ENCODE measurements around the gene PGS1. TPM values are rescaled to one million over a fixed set of nuclear protein-coding genes. Genes with fewer than 3 reads are reported as not detected.

Gene PGS1
- total RNA-seq, 4 donors from 2014 or later: 30.4 to 40.3 (median 39.9) TPM

- DNase-seq (ENCODE audit: low spot score in 2 of 2): no peak
- intact Hi-C loops (cut with DNase I; ENCODE audit: low total_unique reads): no loop called here
- WGBS, 2 donors: 78 to 83% methylated on average over 16 of the region's 16 CpGs
- TF ChIP-seq, protein P1, sequence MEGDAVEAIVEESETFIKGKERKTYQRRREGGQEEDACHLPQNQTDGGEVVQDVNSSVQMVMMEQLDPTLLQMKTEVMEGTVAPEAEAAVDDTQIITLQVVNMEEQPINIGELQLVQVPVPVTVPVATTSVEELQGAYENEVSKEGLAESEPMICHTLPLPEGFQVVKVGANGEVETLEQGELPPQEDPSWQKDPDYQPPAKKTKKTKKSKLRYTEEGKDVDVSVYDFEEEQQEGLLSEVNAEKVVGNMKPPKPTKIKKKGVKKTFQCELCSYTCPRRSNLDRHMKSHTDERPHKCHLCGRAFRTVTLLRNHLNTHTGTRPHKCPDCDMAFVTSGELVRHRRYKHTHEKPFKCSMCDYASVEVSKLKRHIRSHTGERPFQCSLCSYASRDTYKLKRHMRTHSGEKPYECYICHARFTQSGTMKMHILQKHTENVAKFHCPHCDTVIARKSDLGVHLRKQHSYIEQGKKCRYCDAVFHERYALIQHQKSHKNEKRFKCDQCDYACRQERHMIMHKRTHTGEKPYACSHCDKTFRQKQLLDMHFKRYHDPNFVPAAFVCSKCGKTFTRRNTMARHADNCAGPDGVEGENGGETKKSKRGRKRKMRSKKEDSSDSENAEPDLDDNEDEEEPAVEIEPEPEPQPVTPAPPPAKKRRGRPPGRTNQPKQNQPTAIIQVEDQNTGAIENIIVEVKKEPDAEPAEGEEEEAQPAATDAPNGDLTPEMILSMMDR (IDR thresholded peaks at IDR 0.05): no peak
- no peak for TF ChIP-seq POLR2A (IDR thresholded peaks at IDR 0.05)
- no peak overlapping the region for H3K4me3 ChIP-seq (ENCODE audit: low read depth, poor library complexity, severe bottlenecking)
Observed at GRCh38 chr17:78438694-78439325, 60.4 kb downstream of the PGS1 start.

DNA sequence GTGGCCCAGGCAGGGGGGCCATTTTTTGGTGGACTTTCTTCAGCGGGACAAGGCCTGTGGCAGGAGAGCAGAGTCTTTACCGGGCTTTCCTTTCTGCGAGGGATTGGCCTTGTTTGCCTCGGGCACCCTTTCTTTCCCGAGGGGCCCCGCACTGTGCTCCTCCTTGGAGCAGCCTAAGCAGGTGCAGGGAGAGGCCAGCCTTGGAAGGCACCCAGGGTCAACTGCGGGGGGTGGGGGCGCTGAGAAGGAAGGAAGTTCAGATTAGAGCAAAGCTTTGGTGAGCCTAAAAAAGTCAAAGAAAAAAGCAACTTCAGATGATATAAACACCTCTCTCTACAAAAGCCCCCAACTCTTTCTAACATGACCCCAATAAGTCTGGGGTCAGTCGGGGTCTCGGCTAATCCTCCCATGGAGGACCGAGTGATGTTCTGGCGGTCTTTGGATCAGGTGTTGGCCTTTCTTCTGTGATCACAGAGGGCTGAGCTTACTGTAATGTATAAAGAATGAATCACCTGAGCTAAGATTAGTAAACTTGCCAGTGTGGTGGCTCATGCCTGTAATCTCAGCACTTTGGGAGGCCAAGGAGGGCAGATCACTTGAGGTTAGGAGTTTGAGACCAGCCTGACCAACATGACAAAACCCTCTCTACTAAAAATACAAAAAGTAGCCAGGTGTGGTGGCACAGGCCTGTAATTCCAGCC lies 63.0 kb downstream of the PGS1 start:
- H3K4me3 ChIP-seq (ENCODE audit: low read depth, poor library complexity, severe bottlenecking): no peak overlapping the region
- WGBS, 2 donors: 59 to 62% methylated on average over 12 of the region's 12 CpGs
- TF ChIP-seq, protein P1 (IDR thresholded peaks at IDR 0.05): no peak
- no peak for TF ChIP-seq POLR2A (IDR thresholded peaks at IDR 0.05)
- no peak for DNase-seq (ENCODE audit: low spot score in 2 of 2)
- intact Hi-C loops (cut with DNase I; ENCODE audit: low total_unique reads): no loop called here

DNA sequence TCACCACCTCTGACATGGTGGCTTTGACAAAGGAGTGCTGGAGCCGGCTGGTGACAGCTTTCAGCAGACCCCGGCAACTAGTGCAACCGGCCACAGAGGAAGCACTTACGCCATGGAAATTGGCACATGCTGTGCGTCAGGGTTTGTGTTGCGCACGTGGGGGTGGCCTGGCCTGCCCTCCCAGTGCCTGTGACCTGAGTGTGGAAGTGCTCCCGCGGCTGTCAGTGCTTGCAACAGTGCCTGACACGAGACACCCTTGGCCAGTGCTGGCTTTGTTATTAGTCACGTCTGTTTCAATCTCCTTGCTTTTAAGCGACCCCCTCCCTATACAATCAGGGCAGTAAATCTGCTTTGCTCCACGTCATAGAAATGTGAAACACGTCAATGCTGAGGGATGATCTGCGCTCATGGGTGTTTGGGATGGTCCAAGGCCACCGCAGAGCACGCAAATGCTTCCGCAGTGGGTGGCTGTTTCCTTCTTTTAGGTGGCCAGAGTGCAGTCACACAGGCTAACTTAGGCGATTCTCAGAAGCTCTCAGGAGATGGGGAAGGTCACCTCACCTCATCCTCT lies 64.3 kb downstream of the PGS1 start:
- TF ChIP-seq, protein P1 (IDR thresholded peaks at IDR 0.05): no peak
- TF ChIP-seq POLR2A (IDR thresholded peaks at IDR 0.05): no peak
- H3K4me3 ChIP-seq (ENCODE audit: low read depth, poor library complexity, severe bottlenecking): no peak overlapping the region
- 60 to 62% methylated on average over 14 to 19 of the region's 19 CpGs for WGBS, 2 donors
- intact Hi-C loops (cut with DNase I; ENCODE audit: low total_unique reads): no loop called here
- DNase-seq (ENCODE audit: low spot score in 2 of 2): peak; percentile 68 to 94

- intact Hi-C loops (cut with DNase I; ENCODE audit: low total_unique reads): no loop called here
- 85 to 91% methylated on average over 20 of the region's 20 CpGs for WGBS, 2 donors
- no peak overlapping the region for H3K4me3 ChIP-seq (ENCODE audit: low read depth, poor library complexity, severe bottlenecking)
- no peak for DNase-seq (ENCODE audit: low spot score in 2 of 2)
- TF ChIP-seq, protein P1 (IDR thresholded peaks at IDR 0.05): no peak
- no peak for TF ChIP-seq POLR2A (IDR thresholded peaks at IDR 0.05)
Observed at GRCh38 chr17:78444392-78444791, 65.9 kb downstream of the PGS1 start.

GRCh38 chr17:78446833-78447232 lies 68.4 kb downstream of the PGS1 start:
- TF ChIP-seq POLR2A (IDR thresholded peaks at IDR 0.05): no peak
- TF ChIP-seq, protein P1 (IDR thresholded peaks at IDR 0.05): no peak
- WGBS, 2 donors: 94% methylated on average over 7 of the region's 7 CpGs
- DNase-seq (ENCODE audit: low spot score in 2 of 2): no peak
- no peak overlapping the region for H3K4me3 ChIP-seq (ENCODE audit: low read depth, poor library complexity, severe bottlenecking)
- intact Hi-C loops (cut with DNase I; ENCODE audit: low total_unique reads): no loop called here
